T-helper 2 cell treated with Interferon-gamma antibody and Interleukin-4, amounts not matched to agents 5 μg/mL and 100 μg/mL, for 36 hours (primary cell): ENCODE data around the gene ZNF57.
"Not testable (repeated sequence)": the region's sequence is repeated elsewhere in the genome, so short reads cannot be mapped to it uniquely, and the experiment has no call there.

Experiments
- DNase-seq: peaks from one replicate; pipeline ENCODE4 v3.0.0; 2021; ENCODE audit warnings: low spot score
- H3K27ac Mint-ChIP-seq: one replicate; pipeline ENCODE4 v1.8.0; 2021; ENCODE audit warnings: mild to moderate bottlenecking, mixed read lengths
- H3K27me3 Mint-ChIP-seq: one replicate; pipeline ENCODE4 v1.8.0; 2021; ENCODE audit warnings: low read depth, mixed read lengths
- H3K36me3 Mint-ChIP-seq: one replicate; pipeline ENCODE4 v1.8.0; 2021; ENCODE audit warnings: low read depth, mixed read lengths
- H3K4me1 Mint-ChIP-seq: one replicate; pipeline ENCODE4 v1.8.0; 2021; ENCODE audit warnings: low read depth, mixed read lengths
- H3K4me3 Mint-ChIP-seq: one replicate; pipeline ENCODE4 v1.8.0; 2022; ENCODE audit warnings: mild to moderate bottlenecking, moderate library complexity, mixed read lengths
- H3K9me3 Mint-ChIP-seq: one replicate; pipeline ENCODE4 v1.8.0; 2021; ENCODE audit warnings: mixed read lengths

The ZNF57 gene

DNA sequence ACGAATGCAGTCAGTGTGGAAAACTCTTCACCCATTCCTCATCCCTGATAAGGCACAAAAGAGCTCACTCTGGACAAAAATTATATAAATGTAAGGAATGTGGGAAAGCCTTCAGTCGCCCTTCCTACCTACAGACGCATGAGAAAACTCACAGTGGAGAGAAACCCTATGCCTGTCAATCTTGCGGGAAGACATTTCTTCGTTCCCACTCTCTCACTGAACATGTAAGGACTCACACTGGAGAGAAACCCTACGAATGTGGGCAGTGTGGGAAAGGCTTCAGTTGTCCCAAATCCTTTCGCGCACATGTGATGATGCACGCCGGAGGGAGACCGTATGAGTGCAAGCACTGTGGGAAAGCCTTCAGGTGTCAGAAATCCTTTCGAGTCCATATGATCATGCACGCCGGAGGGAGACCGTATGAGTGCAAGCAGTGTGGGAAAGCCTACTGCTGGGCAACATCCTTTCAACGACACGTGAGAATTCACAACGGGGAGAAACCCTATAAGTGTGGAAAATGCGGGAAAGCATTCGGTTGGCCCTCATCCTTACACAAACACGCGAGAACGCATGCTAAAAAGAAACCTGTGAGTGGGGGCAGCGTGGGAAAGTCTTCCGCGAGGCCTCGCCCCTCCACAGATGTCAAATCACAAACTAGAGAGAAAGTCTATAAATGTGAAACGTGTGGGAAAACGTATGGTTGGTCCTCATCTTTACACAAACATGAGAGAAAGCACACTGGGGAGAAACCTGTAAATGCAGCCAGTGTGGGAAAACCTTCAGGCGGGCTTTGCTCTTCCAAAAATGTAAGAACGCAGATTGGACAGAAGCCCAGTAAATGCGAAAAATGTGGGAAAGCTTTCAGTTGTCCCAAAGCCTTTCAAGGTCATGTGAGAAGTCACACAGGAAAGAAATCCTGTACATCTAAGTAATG is 23.1 kb upstream of the ZNF57 start:
- Mint-ChIP-seq H3K4me3 (no peak overlapping the region), H3K27me3 (no peaks in the 10 kb centered on the region), H3K4me1 (no peaks in the 10 kb centered on the region), H3K9me3 (peaks cover 17% of the 10 kb centered on the region), H3K27ac (no peak overlapping the region), H3K36me3 (no peaks in the 10 kb centered on the region)
- DNase-seq, result no peak

DNA sequence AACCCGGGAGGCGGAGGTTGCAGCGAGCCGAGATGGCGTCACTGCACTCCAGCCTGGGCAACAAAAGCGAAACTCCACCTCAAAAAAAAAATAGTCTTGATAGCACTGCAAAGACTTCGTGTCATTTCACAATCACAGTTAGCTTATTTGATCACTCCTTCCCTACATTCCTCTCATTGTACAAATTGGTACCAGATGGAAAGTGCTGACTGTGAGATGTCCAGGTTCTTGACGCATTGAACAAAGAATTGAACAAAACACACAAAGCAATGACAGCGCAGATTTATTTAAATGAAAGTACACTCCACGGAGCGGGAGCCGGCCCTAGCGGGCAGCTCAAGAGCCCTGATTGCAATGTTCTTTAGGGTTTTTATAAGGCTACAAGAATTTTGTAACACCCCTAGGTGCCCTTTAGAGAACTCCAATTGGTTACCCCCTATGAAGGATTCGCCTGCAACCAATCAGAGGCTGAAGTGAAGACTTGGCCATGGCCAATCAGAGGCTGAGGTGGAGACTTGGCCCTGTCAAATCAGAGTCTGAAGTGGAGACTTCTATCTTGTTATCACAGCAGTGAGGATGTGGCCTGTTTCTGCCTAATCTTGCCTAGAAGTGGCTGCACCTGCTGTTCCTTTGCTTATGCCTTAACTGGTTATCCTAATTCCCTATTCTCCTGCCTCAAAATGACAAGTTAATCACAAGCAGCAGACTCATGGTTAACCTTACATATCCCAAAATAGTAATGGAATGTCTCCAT is 16.9 kb upstream of the ZNF57 start:
- Mint-ChIP-seq H3K27me3 (no peaks in the 10 kb centered on the region), H3K9me3 (peaks cover 15% of the 10 kb centered on the region), H3K4me1 (no peaks in the 10 kb centered on the region), H3K36me3 (no peaks in the 10 kb centered on the region), H3K27ac (no peak overlapping the region), H3K4me3 (no peak overlapping the region)
- no peak for DNase-seq

DNA sequence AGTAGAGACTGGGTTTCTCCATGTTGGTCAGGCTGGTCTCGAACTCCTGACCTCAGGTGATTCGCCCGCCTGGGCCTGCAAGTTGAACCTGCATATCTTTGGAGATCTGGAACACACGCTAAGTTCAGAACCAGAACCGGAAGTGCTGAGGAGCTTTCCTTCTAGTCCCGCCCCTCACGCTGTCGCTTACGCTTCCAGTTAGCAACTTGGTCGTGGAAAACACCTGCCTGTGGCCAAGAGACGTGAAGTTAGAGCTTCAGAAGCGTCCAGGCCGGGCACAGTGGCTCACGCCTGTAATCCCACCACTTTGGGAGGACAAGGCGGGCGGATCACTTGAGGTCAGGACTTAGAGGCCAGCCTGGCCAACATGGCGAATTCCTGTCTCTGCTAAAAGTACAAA is 15.0 kb upstream of the ZNF57 start:
- Mint-ChIP-seq H3K27me3 (no peaks in the 10 kb centered on the region), H3K9me3 (peaks cover 11% of the 10 kb centered on the region), H3K4me3 (no peak overlapping the region), H3K4me1 (no peaks in the 10 kb centered on the region), H3K36me3 (no peaks in the 10 kb centered on the region), H3K27ac (no peak overlapping the region)
- DNase-seq, result no peak

DNA sequence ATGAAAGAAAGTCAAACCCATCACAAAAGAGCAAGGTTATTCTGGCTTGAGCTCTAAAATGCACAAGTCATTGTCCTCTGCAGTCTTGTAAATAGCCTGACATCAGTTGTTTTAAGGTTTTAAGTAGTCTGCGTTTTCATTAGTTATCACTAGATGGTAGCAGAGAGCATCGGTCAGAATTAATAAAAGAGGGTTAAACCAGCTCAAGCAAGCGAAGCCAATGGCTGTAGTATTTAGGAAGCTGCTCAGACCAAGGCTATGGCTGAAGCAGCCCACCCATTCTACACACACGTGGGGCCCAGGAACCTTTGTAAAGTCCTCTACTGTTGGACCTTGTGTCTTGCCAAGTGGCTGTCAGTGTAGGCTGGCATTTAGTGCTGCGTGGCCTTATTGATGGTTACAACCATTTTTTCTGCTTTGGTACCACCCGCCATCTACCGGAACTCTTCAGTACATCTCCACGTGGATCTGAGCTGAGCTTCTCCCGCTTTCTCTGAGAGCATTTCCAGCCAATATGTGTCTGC is 13.3 kb upstream of the ZNF57 start:
- H3K36me3 Mint-ChIP-seq, result no peaks in the 10 kb centered on the region
- H3K27me3 Mint-ChIP-seq, result no peaks in the 10 kb centered on the region
- no peak overlapping the region for H3K27ac Mint-ChIP-seq
- DNase-seq, result no peak
- no peak overlapping the region for H3K4me3 Mint-ChIP-seq
- peaks cover 11% of the 10 kb centered on the region for H3K9me3 Mint-ChIP-seq
- no peaks in the 10 kb centered on the region for H3K4me1 Mint-ChIP-seq

DNA sequence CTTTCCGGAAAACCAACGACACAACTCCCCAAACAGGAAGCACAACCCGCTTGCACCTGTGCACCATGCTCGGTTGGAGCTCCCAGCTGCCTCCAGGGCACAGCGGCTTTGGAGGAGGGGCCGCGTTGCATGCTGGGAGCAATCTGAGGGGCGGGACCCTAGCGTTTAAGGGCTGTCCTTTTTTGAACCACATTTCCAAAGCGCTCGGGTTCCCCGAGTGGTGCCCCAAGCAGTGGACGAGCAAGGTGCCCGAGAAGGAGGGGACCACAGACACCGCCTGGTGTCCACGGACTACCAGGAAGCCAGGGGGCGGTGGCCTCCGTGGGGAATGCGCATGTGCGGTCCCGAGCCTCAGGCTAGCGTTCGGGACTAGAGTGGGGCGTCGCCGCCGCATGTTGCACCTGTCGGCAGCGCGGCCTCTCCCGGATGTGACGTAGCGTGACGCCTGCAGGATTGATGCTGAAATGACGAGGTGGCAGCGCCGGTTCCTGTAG is 11.9 kb upstream of the ZNF57 start:
- no peaks in the 10 kb centered on the region for H3K4me1 Mint-ChIP-seq
- no peaks in the 10 kb centered on the region for H3K36me3 Mint-ChIP-seq
- H3K4me3 Mint-ChIP-seq, result no peak overlapping the region
- DNase-seq, result no peak
- no peaks in the 10 kb centered on the region for H3K27me3 Mint-ChIP-seq
- H3K9me3 Mint-ChIP-seq, result peaks cover 5% of the 10 kb centered on the region
- H3K27ac Mint-ChIP-seq, result no peak overlapping the region

DNA sequence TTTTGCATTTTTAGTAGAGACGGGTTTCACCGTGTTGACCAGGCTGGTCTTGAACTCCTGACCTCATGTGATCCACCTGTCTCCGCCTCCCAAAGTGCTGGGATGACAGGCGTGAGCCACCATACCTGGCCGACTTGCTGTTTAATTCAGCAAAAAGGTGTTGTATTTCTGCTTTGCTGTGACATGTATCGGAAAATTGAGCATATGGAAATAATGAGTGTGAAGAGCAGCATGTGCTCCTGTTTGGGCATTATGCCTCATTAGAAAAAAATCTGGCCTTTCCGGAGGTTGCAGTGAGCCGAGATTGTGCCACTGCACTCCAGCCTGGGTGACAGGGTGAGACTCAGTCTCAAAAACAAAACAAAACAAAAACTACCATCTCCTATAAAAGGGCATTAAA is 10.2 kb upstream of the ZNF57 start:
- not testable (repeated sequence) for H3K27me3 Mint-ChIP-seq, DNase-seq, H3K9me3 Mint-ChIP-seq, H3K36me3 Mint-ChIP-seq, H3K27ac Mint-ChIP-seq, H3K4me3 Mint-ChIP-seq, H3K4me1 Mint-ChIP-seq

DNA sequence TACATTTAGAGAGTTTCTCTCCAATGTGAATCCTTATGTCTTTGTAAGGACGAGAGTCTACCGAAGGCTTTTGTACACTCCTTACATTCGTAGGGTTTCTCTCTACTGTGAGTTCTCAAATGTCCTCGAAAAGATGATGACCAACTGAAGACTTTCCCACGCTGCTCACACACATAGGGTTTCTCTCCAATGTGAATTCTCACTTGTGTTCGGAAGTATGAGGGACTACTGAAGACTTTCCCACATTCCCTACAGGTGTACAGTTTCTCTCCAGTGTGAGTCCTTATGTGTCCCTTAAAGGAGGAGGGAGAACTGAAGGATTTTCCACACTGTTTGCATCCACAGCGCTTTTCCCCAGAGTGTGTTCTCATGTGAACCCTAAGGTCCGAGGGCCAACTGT is 4.0 kb upstream of the ZNF57 start:
- no peak overlapping the region for H3K4me3 Mint-ChIP-seq
- no peaks in the 10 kb centered on the region for H3K27me3 Mint-ChIP-seq
- no peak overlapping the region for H3K27ac Mint-ChIP-seq
- H3K4me1 Mint-ChIP-seq, result peaks cover 4% of the 10 kb centered on the region
- no peak for DNase-seq
- peaks cover 23% of the 10 kb centered on the region for H3K9me3 Mint-ChIP-seq
- peaks cover 4% of the 10 kb centered on the region for H3K36me3 Mint-ChIP-seq

DNA sequence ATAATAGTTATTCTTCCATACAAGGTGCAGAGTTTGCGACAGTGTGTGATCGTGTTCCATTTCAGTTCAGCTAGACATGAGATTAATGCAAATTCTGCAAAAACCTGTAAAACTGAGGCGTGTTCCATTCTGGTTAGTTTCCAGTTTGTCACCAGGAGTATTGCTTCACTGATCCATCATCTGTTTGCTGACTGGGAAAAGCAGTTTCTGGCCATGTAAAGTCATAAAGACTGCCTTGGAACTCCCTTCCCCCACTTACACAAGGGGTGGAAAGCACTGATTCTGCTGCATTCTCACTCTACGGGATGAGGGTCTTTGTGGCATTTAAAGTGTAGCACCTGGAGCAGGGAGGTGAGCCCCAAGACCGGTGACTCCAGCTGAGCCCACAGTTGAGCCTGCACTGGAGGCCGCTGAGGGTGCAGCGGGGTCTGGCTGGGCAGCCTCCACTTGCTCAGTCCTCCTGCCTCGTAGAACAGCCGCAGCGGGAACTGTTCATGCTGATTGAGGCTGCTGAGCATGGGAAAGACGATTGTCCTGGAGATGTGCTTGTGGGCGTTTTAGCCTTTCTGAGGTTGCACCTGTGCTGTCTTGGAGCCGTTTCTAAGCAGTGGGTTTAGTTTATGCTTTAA is 2.0 kb downstream of the ZNF57 start:
- Mint-ChIP-seq H3K4me3 (peak overlapping the region; percentile 98), H3K36me3 (peaks cover 9% of the 10 kb centered on the region), H3K27me3 (no peaks in the 10 kb centered on the region), H3K4me1 (peaks cover 11% of the 10 kb centered on the region), H3K27ac (no peak overlapping the region), H3K9me3 (peaks cover 10% of the 10 kb centered on the region)
- no peak for DNase-seq

DNA sequence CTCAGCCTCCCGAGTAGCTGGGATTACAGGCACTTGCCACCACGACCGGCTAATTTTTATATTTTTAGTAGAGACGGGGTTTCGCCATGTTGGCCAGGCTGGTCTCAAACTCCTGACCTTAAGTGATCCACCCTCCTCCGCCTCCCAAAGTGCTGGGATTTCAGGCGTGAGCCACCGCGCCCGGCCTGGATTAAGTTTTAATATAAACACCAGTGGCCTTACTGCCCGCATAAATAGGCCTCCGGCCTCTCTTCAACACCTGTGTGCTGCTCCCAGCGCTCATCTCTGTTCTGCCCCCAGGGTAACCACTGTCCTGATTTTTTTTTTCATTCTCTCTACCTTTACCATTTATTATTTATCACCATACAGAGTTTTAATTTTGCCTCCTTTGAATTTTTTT is 2.6 kb downstream of the ZNF57 start:
- not testable (repeated sequence) for DNase-seq, H3K27ac Mint-ChIP-seq, H3K36me3 Mint-ChIP-seq, H3K27me3 Mint-ChIP-seq, H3K4me3 Mint-ChIP-seq, H3K9me3 Mint-ChIP-seq
- peaks cover 11% of the 10 kb centered on the region for H3K4me1 Mint-ChIP-seq

DNA sequence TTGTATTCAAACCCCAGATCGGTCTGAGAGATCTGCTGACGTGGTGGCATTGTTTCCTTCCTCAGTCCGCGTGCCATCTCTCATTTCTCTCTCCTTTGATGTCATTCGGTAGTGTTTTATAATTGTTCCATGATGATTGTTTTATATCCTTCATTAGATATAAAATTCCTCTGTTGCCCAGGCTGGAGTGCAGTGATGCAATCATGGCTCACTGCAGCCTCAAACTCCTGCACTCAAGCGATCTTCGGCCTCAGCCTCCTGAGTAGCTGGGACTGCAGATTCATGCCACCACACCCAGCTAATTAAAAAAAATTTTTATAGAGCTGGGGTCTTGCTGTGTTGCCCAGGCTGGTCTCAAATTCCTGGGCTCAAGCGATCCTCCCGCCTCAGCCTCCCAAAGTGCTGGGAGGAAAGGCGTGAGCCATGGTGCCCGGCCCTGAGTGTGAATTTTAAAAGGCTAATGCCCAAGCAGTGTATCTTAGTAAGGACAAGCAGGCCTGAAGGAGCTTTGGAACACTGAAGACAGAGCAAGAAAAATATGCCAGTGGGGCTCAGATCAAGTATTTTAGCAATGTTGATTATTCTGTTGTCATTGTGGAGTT is 5.3 kb downstream of the ZNF57 start:
- H3K9me3 Mint-ChIP-seq, result peaks cover 18% of the 10 kb centered on the region
- H3K4me3 Mint-ChIP-seq, result no peak overlapping the region
- DNase-seq, result no peak
- H3K4me1 Mint-ChIP-seq, result peaks cover 11% of the 10 kb centered on the region
- no peaks in the 10 kb centered on the region for H3K27me3 Mint-ChIP-seq
- H3K27ac Mint-ChIP-seq, result no peak overlapping the region
- H3K36me3 Mint-ChIP-seq, result peaks cover 15% of the 10 kb centered on the region

DNA sequence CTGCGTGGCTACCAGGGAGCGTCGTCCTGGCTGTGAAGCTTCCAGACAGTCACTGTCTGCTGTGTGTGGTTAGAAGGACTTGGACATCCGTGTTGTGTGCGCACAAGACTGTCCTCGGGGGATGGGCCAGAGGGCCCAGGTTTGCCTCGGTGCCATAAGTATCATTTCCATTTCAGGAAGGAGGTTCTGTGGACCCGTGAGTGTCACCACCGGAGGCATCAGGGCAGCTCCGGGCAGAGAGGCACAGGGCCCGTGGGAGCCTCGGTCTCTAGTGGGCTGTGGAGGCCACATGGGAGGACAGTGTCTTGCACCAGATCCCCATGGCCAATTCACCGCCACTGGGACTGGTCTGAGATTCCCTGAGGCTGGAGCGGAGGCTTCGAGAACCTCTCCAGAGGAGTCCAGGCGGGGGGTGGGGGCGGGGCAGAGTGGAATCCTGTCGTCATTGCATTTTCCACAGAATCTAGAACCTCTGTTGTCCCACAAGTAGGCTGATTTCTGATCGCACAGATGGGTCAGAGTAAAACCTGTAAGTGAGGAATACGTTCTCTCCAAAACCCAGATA is 6.0 kb downstream of the ZNF57 start:
- no peak for DNase-seq
- H3K36me3 Mint-ChIP-seq, result peaks cover 19% of the 10 kb centered on the region
- H3K27ac Mint-ChIP-seq, result no peak overlapping the region
- H3K27me3 Mint-ChIP-seq, result no peaks in the 10 kb centered on the region
- H3K4me1 Mint-ChIP-seq, result peaks cover 9% of the 10 kb centered on the region
- H3K4me3 Mint-ChIP-seq, result no peak overlapping the region
- peaks cover 21% of the 10 kb centered on the region for H3K9me3 Mint-ChIP-seq

DNA sequence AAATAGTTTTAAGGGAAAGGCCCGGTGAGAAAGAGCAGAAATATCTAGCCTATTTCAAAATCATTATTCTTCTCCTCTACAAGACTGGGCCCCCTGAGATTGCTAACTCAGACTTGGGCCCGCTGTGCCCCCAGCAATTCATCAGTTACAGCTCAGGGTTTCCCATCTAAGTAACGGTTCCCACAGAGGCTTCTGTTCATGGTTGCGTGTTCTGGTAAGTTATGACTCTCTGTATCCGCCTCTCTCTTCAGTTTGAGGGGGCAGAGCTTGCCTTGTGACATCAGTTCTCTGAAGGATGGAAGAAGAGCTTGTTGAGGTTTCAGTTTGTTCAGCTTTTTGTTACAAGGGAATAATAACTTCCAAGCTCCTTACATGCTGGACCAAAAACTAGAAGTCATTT is 11.6 kb downstream of the ZNF57 start:
- H3K27ac Mint-ChIP-seq, result no peak overlapping the region
- H3K4me3 Mint-ChIP-seq, result no peak overlapping the region
- H3K4me1 Mint-ChIP-seq, result peaks cover 5% of the 10 kb centered on the region
- peaks cover 61% of the 10 kb centered on the region for H3K9me3 Mint-ChIP-seq
- peaks cover 63% of the 10 kb centered on the region for H3K36me3 Mint-ChIP-seq
- DNase-seq, result no peak
- H3K27me3 Mint-ChIP-seq, result no peaks in the 10 kb centered on the region
